ENCODE data around the gene RAB6B. TPM values are rescaled to one million over a fixed set of nuclear protein-coding genes. Genes with fewer than 3 reads are reported as not detected.
A peak's percentile ranks its signal among the peaks of the same experiment; 100 is the strongest.

Gene RAB6B
- total RNA-seq, 4 donors from 2014 or later = 6.2 to 11.9 (median 10.5) TPM

DNA sequence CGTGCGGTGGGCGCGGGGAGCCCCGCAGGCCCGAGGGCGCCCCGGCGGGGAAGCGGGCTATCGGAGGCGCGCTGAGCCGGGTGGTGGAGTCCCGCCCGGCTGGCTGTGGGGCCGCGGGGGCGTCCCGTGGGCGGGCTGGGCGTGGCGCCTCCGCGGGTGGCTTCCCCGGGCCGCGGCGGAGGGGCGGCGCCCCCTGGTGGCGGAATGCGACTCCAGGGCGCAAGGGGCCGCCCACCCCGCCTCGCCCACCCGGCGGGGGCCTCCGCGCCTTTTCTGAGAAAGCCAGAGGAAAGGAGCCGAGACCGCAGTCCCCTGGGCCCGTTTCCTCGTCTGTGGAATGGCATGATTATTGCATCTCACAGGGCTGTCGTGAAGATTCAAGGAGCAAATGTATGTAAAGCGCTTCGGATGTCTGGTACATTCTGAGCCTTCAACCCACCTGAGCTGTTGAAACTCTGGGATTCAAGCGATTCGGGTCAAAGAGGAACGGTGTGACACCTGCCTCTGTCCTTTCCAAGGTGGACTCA, 31.9 kb upstream of the RAB6B start:
- Histone ChIP-seq H3K4me3 (peak overlapping the region; percentile 60 to 73 (median 62)), H3K27me3 (no peaks in the 10 kb centered on the region), H3K36me3 (no peaks in the 10 kb centered on the region), H3K4me1 (peaks cover 4 to 17% (median 14%) of the 10 kb centered on the region in 4 donors), H3K9me3 (no peaks in the 10 kb centered on the region), H3K27ac (replicated peaks in 1 of 4) (peak overlapping the region in 1 of 4 donors; percentile 35)
- peak; percentile 57 for DNase-seq (ENCODE audit: extremely low spot score)
- TF ChIP-seq, protein P1, sequence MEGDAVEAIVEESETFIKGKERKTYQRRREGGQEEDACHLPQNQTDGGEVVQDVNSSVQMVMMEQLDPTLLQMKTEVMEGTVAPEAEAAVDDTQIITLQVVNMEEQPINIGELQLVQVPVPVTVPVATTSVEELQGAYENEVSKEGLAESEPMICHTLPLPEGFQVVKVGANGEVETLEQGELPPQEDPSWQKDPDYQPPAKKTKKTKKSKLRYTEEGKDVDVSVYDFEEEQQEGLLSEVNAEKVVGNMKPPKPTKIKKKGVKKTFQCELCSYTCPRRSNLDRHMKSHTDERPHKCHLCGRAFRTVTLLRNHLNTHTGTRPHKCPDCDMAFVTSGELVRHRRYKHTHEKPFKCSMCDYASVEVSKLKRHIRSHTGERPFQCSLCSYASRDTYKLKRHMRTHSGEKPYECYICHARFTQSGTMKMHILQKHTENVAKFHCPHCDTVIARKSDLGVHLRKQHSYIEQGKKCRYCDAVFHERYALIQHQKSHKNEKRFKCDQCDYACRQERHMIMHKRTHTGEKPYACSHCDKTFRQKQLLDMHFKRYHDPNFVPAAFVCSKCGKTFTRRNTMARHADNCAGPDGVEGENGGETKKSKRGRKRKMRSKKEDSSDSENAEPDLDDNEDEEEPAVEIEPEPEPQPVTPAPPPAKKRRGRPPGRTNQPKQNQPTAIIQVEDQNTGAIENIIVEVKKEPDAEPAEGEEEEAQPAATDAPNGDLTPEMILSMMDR (IDR thresholded peaks at IDR 0.05) = peak; percentile 83 to 86 (median 85)
- no peak for TF ChIP-seq POLR2A (IDR thresholded peaks at IDR 0.05; ENCODE audit: low read depth)
- 3% methylated on average over 17 of the region's 51 CpGs for WGBS
- intact Hi-C loops (cut with DNase I) = loop anchor here (1.0 to 10.0 kb wide), 2 partner anchors 108 to 263 kb away; partner anchors contain the start of gene TOPBP1

DNA sequence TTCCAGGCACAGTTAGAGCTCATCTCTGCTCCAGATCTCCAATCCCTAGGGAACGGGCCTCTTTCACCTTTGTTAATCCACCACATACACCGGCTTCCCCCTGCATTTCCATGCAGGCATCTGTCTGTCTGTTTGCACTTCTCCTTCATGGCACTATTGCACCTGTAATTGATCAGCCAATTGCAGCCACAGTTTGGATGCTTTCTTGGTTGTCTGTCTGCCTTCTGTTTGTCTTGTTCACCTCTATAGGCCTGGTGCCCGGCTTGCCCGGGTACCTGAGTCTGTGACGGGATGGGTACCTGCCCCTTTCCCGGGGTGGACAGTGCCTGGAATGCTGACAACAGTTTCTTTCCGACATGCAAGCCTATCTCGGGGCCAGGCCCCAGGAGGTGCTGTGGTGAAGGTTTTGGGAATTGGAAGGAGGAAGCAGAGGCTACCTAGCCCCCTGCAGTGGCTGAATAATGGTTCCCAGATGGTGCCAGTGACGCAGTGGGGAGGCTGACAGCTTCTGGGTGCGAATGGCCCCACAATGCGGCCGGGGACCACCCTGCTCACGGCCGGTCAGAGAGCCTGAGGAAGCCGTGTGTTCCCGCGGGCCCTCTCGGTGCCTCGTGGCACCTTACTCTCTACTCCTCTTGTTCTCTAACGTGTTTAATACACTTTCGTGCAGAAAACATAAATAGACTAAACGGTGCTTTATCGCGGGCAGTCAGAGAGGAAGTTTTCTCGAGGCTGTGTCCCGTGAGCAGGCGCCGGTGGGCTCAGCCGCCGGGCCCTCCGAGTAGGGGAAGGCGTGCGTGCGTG, 31.3 kb upstream of the RAB6B start:
- TF ChIP-seq POLR2A (IDR thresholded peaks at IDR 0.05; ENCODE audit: low read depth) (no peak), POLR2AphosphoS5 (IDR thresholded peaks at IDR 0.05) (no peak), EP300 (IDR thresholded peaks at IDR 0.05) (no peak)
- TF ChIP-seq, protein P1 (IDR thresholded peaks at IDR 0.05) = no peak
- 21% methylated on average over 33 of the region's 34 CpGs for WGBS
- H3K4me1 ChIP-seq = peaks cover 4 to 17% (median 14%) of the 10 kb centered on the region in 4 donors
- peak; percentile 89 for DNase-seq (ENCODE audit: extremely low spot score)
- intact Hi-C loops (cut with DNase I) = loop anchor here (1.0 to 10.0 kb wide), 2 partner anchors 108 to 262 kb away; partner anchors contain the start of gene TOPBP1
- no peaks in the 10 kb centered on the region for H3K27me3 ChIP-seq
- no peaks in the 10 kb centered on the region for H3K9me3 ChIP-seq
- H3K36me3 ChIP-seq = no peaks in the 10 kb centered on the region
- H3K4me3 ChIP-seq = peak overlapping the region; percentile 60 to 73 (median 62)
- H3K27ac ChIP-seq (replicated peaks in 1 of 4) = peak overlapping the region in 1 of 4 donors; percentile 35

DNA sequence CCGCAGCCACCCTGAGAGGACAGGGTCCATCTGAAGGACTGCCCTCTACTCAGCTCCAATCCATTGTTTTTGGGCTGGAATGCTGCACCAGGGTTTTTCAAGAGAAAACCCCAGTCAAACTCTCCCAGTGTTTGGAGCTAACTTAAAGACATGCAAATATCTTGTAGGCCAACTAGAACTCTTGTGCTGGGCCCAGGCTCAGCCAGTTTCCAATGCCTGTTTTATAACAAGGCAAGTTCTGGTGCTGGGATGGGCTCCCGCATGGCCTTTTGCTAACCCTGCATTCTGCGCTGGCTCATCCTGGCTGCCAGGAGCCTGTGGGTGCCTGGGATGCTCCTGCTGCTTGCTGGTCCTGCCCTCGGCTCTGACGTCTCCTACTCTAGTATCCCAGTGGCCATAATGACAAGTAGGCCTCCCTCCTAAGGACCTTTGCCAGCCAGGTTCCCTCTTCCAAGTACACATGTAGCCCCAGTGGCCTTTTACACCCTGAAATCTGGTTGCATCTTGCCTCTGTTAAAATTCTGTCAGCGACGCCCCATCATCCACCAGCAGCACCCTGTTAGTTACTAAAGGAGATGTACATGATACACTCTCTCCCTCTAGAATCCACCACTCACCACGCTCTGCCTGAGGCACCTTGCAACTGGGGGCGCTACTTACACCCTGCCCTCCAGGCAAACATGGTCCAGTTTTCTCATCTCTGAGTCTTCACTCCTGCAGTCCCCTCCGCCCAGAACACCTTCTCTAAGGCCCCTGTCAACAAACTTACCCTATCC, 30.5 kb upstream of the RAB6B start:
- WGBS = 93% methylated on average over 9 of the region's 10 CpGs

DNA sequence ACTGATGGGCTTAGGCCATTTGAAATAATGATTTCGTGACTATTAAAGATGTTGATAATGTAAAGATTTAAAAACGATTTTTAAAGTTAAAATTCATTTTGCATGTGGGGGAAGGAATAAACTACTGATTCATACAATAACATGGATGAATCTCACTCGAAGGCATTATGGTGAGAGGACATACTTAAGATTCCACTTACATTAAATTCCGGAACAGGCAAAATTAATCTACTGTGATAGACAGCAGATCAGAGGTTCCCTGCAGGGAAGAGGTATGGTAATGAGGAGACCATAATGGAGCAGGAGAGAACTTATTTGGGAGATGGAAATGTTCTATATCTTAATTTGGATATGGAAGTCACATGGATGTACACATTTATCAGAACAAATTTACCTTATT, 28.4 kb upstream of the RAB6B start:
- DNase-seq (ENCODE audit: extremely low spot score) = no peak
- Histone ChIP-seq H3K9me3 (no peaks in the 10 kb centered on the region), H3K27ac (replicated peaks in 1 of 4) (no peak overlapping the region), H3K27me3 (no peaks in the 10 kb centered on the region), H3K36me3 (no peaks in the 10 kb centered on the region), H3K4me3 (no peak overlapping the region), H3K4me1 (peaks cover 4 to 17% (median 14%) of the 10 kb centered on the region in 4 donors)
- WGBS = 72% methylated on average over 4 of the region's 4 CpGs
- TF ChIP-seq, protein P1 (IDR thresholded peaks at IDR 0.05) = no peak
- TF ChIP-seq POLR2A (IDR thresholded peaks at IDR 0.05; ENCODE audit: low read depth) = no peak
- no peak for TF ChIP-seq POLR2AphosphoS5 (IDR thresholded peaks at IDR 0.05)
- TF ChIP-seq EP300 (IDR thresholded peaks at IDR 0.05) = no peak
- intact Hi-C loops (cut with DNase I) = loop anchor here (10.0 kb wide), 1 partner anchor 259 kb away; the partner anchor contains the start of gene TOPBP1

More for the DNA sequence above, 30.5 kb upstream of the RAB6B start:
- H3K9me3 ChIP-seq = no peaks in the 10 kb centered on the region
- no peak overlapping the region for H3K4me3 ChIP-seq
- no peak overlapping the region for H3K27ac ChIP-seq (replicated peaks in 1 of 4)
- intact Hi-C loops (cut with DNase I) = loop anchor here (10.0 kb wide), 1 partner anchor 261 kb away; the partner anchor contains the start of gene TOPBP1
- no peak for TF ChIP-seq EP300 (IDR thresholded peaks at IDR 0.05)
- no peak for TF ChIP-seq POLR2AphosphoS5 (IDR thresholded peaks at IDR 0.05)
- TF ChIP-seq, protein P1 (IDR thresholded peaks at IDR 0.05) = no peak
- TF ChIP-seq POLR2A (IDR thresholded peaks at IDR 0.05; ENCODE audit: low read depth) = no peak
- peak; percentile 87 for DNase-seq (ENCODE audit: extremely low spot score)
- no peaks in the 10 kb centered on the region for H3K27me3 ChIP-seq
- H3K4me1 ChIP-seq = peaks cover 4 to 17% (median 14%) of the 10 kb centered on the region in 4 donors
- no peaks in the 10 kb centered on the region for H3K36me3 ChIP-seq
